NCI-H128 (cell line): ENCODE measurements around the gene CLEC3B.

Experiments used
- DNase-seq: peaks from one replicate; lab custom pipeline; 2025; ENCODE audit not compliant: unreplicated experiment; lab: John Stamatoyannopoulos, UW

CLEC3B gene

DNA sequence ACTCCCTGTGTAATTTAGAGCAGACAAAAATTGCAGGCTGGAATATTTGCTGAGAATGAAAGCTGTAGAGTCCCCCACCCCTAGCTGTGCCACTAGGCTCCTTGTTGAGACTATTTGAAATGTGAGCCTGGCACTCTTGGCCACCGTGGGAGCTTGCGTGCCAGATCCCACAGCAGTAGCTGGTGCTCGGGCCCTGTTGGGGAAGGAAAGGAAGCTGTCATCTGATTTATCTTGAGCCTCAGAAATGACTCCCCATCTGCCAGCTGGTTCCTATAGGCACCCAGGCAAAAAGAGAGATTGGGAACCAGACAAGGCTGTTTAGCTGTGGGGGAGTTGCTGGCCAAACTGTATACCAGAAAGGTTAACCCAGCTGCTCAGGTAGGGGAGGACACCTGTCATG, 23.4 kb upstream of the CLEC3B start:
- DNase-seq, result no peak

DNA sequence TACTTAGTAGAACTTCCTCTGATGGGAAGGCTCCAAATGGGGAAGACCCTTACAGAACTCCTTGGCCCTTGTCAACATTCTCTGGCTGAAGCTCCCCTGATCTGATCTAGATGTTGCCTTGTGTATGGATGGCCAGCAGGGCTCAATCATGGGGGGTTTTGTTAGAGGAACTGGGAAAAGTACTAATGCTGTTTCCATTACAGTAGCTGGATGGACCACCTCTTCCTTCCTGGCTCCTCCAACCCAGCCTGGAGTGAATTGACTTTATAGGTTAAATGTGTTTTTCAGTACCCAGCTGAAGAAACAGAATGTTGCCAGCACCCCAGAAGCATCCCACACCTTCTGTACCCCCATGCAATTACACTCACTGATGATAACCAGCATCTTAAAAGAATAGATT, 22.7 kb upstream of the CLEC3B start:
- DNase-seq, result no peak

DNA sequence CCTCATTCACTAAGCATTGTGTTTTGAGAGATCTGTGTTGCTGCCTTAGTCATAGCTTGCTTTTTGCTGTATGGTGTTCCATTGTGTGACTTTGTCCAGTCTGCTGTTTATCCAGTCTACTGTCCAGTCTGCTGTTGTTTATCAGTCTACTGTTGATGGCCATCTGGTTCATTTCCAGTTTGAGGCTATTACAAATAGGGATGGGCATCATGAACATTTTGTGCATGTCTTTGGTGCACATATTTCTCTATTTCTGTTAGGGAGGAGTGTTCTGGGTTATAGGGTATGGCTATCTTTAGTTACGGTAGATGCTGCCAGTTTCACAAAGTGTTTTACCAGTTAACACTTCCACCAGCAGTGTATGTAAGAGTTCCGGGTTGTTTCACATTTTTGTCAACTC, 22.2 kb upstream of the CLEC3B start:
- no peak for DNase-seq

DNA sequence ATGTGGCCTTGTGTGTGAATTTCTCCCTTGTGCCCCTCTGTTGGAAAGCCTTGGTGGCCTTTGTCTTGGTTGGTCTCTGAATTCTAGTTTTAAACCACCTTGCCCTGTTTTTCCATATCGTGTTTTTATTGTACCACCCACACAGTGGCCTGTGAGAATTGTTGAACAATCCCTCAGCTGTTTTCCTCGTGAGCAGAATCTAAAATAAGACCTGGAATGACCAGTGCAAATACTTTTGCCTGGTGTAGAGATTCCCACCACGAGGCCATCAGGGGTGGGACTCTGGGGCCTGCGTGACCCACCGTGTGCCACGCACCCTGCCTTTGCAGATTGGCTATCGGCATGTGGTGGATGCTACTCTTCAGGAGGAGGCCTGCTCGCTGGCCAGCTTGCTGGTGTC, 19.0 kb upstream of the CLEC3B start:
- DNase-seq, result no peak

DNA sequence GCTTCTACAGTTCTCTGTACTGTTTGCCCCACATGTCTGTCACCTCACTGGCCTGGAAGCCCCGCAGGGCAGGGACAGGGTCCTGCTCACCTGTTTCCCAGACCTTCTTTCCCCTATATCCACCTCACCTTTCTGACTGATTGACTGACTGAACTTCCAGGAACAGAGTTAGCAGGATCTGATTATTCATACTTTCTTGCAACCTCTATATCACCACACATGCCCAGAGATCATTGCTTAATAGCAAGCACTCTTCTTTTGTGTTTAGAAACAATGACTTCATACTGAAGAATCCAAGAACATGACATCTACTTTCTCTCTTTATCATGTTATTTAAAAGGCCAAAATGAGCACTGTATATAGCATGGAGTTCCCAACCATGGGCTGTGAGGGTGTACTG, 18.0 kb upstream of the CLEC3B start:
- DNase-seq, result no peak

DNA sequence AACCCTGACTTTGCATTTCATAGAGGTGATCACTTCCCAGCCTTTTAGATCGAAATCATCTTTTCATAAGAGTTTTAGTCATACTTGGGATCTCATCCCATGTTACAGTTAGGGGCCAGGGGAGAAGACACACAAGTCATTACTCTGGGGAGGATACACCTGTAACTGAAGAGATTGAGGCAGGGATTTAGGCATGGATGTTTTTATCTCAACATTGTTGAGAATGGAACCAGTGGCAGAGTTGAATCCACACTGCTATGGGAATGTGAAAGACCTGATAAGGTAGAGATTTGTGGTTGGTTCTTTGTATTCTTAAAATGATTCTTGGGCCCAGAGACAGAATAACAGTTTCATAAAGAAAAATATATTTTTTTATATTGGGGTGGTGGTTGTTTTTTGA, 16.2 kb upstream of the CLEC3B start:
- no peak for DNase-seq

DNA sequence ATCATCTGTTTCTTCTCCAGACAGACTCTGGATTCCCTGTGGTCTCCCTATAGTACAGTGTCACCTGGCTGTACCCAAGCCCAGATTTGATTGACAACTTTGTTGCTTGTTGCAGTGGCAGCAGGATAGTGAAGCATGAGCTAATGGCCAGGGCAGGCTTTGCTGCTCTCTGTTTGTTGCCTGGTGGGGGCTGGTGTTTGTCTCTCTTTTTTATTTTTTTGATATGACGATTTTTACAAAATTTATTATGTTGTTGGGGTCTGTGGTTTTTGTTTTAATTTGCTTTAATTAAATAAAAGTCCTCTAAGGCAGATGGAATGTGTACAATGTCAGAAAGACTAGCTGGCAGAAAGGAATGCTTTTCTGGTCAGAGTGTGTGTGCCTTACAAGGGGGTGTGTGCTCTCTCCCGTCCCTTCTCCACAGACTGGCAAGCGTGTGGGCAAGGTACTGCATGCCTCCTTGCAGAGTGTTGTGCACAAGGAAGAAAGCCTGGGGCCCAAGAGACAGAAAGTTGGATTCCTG, 15.2 kb upstream of the CLEC3B start:
- DNase-seq, result no peak

DNA sequence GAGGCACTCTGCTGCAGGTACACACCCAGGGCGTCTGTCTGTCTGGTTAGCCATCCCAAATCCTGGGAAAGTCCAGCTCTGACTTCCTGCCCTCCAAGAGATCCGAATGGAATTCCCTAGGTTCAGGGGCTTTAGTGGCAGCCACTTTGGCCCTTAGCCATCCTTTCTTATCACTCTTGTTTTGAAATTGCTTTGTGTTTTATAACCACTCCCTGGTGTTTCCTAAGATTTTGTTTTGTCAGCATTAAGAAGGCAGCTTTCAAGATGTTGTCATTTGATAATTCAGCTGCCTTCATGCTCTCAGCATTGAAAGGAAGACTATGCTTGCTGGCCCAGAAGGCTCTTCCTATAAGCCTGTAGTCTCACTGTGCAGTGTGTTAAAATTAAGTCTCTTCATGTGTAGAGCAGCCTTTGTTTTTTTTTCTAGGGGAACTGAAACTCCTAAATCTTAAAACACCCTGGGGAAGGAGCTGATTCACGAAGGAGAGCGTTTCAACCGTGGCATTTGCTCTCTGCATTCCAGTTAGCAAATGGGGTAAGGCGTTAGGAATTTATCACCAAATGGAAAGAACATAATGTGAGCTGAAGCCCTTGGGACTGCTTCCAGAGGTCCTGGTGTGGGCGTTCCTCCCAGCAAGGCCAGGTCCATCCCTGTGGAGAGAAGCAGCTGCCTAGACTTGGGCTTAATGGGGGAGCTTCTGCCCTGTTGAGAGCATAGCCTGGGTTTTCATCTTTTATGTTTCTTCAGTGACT, 14.2 kb upstream of the CLEC3B start:
- DNase-seq, result no peak

DNA sequence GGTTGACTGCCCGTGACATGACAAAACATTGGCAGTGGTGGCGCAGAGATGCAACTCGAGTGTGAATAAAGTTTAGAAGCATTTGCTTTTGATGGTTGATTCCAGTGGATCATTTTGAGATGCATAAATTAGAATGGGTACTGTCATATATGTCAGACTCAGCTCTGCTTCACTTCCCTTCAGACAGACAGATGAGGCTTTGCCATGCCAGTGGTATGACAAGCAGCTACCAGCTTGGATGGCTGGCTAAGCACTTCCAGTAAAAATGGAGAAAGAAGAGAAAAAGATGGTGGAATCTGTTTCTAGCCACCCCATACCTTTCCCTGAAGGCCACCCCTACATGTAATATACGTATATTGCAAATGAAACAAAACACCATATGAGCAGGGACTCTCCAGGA, 13.5 kb upstream of the CLEC3B start:
- DNase-seq, result no peak

DNA sequence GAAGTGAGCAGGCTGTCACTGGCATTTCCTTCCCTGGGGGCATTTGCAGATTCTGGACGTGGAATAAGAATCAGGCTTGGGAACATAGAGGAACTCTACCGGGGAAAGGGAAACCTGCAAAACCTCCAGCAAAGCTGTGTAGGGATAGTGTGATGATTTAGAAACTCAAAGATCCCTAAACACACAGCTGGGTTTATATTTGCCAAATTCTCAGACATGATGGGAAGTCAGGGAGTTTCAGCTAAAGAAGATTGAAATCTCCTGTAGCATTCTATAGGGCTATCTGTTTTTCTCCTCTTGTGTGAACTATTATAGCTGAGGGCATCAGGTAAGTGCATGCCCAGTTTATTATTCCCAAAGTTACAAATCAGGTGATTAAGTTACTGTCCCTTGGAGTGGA, 9.2 kb upstream of the CLEC3B start:
- no peak for DNase-seq

DNA sequence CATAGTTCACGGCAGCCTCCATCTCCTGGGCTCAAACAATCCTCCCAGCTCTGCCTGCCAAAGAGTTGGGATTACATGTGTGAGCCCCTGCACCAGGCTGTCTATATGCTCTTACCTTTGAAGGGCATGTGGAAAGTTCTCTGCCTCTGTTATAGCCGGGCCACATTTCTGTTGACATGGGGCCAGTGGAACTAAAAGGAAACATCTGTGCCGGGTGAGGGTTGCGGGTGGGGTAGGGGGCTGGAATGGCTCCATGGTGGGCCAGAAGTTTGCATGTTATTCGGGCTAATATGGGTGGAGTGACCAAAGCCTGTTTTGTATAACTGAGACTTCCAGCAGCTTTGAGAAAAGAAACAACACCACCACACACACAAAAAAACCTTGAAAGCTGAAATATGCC, 8.3 kb upstream of the CLEC3B start:
- no peak for DNase-seq

DNA sequence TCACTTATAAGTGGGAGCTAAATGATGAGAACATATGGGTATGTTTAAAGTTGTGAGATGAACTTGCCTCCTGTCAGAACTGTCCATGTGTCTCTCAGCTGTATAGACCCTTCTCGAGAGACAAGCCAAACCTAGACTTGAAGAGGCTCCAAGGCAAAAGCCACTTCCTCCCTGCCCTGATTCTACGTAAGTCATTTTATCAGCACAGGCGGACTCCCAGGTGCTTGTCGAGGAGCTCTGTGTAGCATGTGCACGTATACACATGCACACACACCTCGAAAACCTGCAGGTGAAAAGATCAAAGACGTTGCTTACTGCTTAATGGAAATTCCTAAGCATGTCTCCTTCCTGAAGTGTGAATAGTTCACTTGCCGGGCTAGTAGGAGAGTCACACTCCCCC, 5.6 kb upstream of the CLEC3B start:
- no peak for DNase-seq

DNA sequence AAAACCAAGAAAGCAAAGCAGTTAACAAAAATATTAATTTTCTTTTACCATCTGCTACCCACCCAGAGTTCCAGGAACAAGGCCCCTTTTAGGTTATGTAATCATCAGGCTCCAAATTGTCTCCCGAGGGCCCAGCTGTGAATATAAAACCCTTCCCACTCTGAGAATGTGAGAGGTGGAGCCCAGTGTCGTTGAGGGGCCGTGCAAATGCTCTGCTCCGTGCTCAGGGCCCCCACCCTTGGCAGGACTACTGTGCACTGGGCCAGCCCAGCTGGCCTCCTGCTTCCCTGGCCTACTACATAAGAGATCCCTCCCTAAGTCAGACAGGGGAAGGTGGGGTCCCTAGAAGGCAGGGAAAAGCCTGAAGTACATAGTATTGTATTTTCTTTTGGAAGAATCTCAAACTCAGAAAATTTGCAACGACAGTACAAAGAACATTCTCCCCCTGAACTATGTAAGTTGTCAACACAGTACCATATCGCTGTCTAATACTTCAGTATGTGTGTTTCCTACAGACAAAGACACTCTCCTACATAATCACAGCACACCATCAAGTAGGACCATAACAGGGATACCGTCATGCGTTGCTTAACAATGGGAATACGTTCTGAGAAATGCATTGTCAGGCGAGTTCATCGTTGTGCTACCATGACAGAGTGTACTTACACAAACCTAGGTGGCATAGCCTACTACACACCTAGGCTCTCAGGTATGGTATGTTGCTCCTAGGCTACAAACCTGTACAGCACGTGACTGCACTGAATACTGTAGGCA, 4.4 kb upstream of the CLEC3B start:
- DNase-seq, result no peak

DNA sequence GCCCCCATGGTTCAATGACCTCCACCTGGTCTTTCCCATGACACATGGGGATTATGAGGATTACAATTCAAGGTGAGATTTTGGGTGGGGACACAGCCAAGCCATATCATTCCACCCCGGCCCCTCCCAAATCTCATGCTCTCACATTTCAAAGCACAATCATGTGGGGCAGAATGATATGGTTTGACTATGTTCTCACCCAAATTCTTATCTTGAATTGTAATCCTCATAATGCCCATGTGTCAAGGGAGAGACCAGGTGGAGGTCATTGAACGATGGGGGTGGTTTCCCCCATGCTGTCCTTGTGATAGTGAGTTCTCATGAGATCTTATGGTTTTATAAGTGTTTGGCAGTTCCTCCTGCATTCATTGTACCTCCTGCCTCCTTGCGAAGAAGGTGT, 2.4 kb upstream of the CLEC3B start:
- no peak for DNase-seq

DNA sequence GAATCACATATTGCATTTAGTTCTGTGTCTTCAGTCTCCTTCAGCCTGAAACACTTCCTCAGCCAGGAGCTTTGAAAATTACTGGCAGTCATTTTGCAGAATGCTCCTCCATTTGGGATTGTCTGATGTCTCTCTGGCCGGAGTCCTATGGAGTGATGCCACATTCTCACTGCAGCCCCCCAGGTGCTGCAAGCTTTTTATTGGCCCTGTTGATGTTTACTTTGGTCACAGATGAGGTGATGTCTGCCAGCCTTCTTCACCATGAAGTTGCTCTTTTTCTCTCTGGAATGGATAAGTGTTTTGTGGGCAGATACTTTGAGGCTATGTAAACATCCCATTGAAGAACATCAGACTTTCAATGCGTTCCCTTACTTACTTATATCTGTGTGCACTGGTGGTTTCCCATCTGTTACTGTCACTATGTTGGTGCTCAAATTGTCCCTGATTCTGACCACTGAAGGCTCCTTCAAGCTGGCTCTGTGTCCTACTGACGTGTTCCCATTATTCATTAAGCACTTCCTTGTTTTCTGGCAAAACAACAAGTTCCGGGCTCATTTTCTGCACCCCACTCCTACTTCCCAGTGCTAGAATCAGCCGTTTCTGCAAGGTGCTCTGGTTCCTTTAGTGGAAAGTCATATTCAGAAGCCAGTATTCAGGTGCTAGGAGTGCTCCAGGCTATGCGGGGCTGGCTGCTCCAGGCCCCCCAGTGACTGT, 1.4 kb upstream of the CLEC3B start:
- no peak for DNase-seq

DNA sequence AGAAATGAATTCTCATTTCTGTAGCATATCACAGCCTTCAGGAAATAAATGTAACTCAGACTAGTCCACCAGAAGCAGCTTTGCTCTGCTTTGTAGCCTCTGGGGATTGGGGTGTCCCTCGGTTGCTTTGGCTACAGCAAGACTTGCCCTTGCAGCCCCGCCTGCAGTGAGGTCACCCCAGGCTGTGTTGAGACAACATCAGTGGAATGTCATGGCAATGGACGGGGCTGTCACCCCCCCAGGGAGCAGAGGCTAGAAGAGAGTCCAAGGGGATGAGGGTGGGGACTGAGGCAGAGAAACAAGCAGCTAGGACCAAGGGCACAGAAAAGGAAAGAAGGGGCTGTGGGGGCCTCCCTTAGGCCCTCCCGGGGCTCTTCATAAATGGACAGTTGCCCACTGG, 854 bp downstream of the CLEC3B start:
- DNase-seq, result no peak

DNA sequence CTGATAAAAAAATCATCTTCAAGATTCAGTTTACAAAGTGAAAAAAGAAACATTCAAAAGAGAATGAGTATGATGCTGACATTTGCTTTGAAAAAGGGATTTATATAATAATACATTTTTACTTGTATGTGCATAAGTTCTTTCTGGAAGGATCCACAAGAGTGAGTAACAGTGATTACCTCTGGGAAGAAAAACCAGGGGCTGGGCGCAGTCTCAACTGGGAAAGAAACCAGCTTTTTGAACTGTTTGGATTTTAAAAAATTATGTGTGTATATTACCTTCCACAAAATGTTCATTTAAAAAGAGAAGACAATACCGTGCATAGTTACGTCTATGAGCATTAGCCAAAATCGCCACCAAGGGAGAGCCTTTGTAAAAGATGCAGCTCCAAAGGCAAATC, 1.3 kb downstream of the CLEC3B start:
- DNase-seq, result no peak

DNA sequence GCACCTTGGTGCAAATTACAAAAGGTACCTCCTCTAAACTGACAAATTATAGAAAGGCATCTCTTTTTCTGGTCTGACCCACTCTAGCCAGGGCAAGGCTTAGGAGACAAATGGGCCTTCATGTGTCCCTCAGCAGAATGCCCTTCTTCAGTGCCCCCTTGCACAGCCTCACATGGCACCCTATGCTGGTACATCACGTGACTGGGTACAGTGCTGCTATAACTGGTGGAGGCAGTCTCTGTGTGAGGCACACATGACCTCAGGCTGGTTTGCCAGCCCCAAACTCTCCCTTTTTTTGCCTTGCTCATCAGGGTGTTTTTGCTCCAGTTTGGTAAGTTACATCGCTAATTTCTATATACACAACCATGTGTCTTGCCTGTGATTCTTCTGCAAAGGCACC, 3.1 kb downstream of the CLEC3B start:
- no peak for DNase-seq

DNA sequence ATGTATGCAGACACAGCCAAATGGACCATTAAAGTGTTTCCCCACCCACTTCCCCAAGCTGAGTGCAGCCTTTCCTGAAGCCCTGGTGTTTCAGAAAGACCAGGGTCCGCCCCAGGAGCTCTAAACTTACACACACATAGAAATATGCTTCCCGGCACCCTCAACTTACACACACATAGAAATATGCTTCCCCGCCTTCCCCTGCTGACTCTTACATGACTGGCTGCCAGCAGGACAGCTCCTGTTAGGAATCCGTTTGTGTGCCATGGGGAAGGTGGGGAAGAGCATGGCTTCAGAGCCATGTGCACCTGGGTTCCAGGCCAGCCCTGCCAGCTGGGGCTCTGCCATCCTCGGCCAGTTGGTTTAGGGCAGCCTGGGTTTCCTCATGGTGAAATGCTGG, 3.6 kb downstream of the CLEC3B start:
- DNase-seq, result no peak

DNA sequence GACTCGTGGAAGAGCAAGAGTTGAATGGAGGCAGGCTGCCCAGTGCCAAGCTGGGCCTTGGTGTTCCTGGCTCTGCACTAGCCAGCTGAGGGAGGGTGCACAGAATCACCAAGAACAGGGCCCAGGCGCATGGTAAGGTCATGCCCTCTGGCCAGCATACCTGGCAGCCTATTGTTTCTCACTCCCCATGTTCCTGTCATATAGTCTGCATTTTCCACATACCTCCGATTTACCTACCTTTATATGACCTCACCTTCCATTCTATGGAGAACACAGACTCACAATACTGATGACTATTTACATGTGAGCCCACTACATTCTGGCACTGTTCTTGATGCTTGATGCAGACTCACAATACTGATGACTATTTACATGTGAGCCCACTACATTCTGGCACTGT, 5.4 kb downstream of the CLEC3B start:
- no peak for DNase-seq

DNA sequence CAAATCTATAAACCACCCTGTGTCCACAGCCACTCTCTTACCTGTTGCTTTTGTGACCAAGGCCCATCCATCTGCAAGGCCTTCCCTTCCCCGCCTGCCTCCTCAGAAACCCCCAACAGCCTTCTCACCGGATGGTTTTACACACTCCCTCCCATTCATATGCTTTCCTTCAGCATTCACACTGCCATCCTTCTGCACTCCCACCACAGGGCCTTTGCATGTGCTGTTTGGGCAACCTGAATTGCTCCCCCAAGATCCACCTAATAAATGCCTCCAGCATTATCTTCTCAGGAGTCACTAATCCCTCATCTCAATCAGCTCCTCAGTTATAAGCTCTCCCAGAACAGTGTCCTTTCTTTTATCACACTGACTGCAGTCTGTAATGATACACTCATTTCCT, 6.0 kb downstream of the CLEC3B start:
- DNase-seq, result no peak

DNA sequence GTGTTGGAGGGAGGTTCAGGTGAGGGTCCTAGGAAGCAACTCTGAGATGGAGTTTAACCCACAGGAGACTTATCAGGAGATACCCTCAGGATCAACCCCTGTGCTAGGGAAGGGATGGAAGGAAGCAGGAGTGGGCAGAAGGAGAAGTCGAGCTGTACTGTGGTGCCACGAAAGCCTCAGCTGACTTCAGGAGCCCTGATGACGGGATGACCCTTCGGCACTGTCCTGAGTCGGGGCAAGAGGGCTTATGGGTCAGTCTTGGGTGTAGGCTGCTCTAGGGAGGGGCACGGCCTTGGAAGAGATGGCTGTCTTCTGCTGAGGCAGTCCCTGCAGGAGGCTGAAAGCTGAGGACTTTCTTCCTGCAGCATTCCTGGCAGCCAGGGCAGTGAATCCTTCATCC, 7.7 kb downstream of the CLEC3B start:
- no peak for DNase-seq
